ENCODE results near the gene MAGI1.

- TF ChIP-seq POLR2AphosphoS5 (IDR thresholded peaks at IDR 0.05) (no peak), CTCF (IDR thresholded peaks at IDR 0.05) (no peak), EP300 (IDR thresholded peaks at IDR 0.05) (no peak)
Measured at GRCh38 chr3:66014651-66015050, 24.1 kb downstream of the MAGI1 start.
